OCI-LY3 (cell line): ENCODE measurements around the gene OR13C8.

ENCODE experiments used
- H2AFZ ChIP-seq: fragments of 200-600, 300-600 bp; shearing (Covaris generic); 2 replicates; pipeline ENCODE4 v1.6.0; 2014; ENCODE audit warnings: antibody characterized with exemption, low read depth, low read length
- H3K27ac ChIP-seq: fragments of 200-600, 300-600 bp; sonication (generic); 2 replicates; pipeline ENCODE4 v1.5.1; 2014; ENCODE audit warnings: mild to moderate bottlenecking, low read length, moderate library complexity, mixed read lengths
- H3K27me3 ChIP-seq: fragments of 200-600, 300-600 bp; sonication (generic); 2 replicates; pipeline ENCODE4 v1.6.1; 2014; ENCODE audit warnings: low read depth, low read length, mixed read lengths
- H3K36me3 ChIP-seq: fragments of 200-600, 300-600 bp; sonication (generic); replicated peaks from 2 replicates; pipeline ENCODE3; 2014; ENCODE audit warnings: low read depth, low read length, mixed read lengths
- H3K4me1 ChIP-seq: fragments of 300-600, 200-600 bp; sonication (generic); 2 replicates; pipeline ENCODE4 v1.6.1; 2014; ENCODE audit warnings: low read length, mixed read lengths
- H3K4me2 ChIP-seq: fragments of 200-600, 300-600 bp; sonication (generic); 2 replicates; pipeline ENCODE4 v1.6.1; 2014; ENCODE audit warnings: low read length, mixed read lengths
- H3K4me3 ChIP-seq: fragments of 300-600, 200-600 bp; sonication (generic); 2 replicates; pipeline ENCODE4 v1.5.1; 2014; ENCODE audit warnings: antibody characterized with exemption, mild to moderate bottlenecking, low read length, moderate library complexity
- H3K79me2 ChIP-seq: fragments of 300-600, 200-600 bp; shearing (Covaris generic); 2 replicates; pipeline ENCODE4 v1.6.1; 2014; ENCODE audit warnings: mild to moderate bottlenecking, low read length, mixed read lengths
- H3K9ac ChIP-seq: fragments of 300-600, 200-600 bp; shearing (Covaris generic); 2 replicates; pipeline ENCODE4 v1.6.0; 2014; ENCODE audit warnings: mild to moderate bottlenecking, low read length, moderate library complexity
- H3K9me3 ChIP-seq: fragments of 200-600, 300-600 bp; shearing (Covaris generic); 2 replicates; pipeline ENCODE4 v1.6.1; 2014; ENCODE audit warnings: low read length, mixed read lengths; ENCODE audit not compliant: insufficient read depth
- H4K20me1 ChIP-seq: fragments of 200-600, 300-600 bp; sonication (generic); 2 replicates; pipeline ENCODE4 v1.6.1; 2016; ENCODE audit warnings: low read length, mixed read lengths; ENCODE audit not compliant: insufficient read depth
- EZH2phosphoT487 ChIP-seq: fragments of 200-600 bp; shearing (Covaris generic); IDR thresholded peaks from 2 replicates; pipeline ENCODE4 v1.6.1; 2018; ENCODE audit warnings: antibody characterized with exemption, mixed run types, low read depth
- TF ChIP-seq, protein P1 (sequence below): fragments of 200-600, 300-600 bp; sonication (generic); IDR thresholded peaks from 2 replicates; pipeline ENCODE4 v1.5.1; 2014; ENCODE audit warnings: antibody characterized with exemption, low read length, low read depth

OR13C8 gene

DNA sequence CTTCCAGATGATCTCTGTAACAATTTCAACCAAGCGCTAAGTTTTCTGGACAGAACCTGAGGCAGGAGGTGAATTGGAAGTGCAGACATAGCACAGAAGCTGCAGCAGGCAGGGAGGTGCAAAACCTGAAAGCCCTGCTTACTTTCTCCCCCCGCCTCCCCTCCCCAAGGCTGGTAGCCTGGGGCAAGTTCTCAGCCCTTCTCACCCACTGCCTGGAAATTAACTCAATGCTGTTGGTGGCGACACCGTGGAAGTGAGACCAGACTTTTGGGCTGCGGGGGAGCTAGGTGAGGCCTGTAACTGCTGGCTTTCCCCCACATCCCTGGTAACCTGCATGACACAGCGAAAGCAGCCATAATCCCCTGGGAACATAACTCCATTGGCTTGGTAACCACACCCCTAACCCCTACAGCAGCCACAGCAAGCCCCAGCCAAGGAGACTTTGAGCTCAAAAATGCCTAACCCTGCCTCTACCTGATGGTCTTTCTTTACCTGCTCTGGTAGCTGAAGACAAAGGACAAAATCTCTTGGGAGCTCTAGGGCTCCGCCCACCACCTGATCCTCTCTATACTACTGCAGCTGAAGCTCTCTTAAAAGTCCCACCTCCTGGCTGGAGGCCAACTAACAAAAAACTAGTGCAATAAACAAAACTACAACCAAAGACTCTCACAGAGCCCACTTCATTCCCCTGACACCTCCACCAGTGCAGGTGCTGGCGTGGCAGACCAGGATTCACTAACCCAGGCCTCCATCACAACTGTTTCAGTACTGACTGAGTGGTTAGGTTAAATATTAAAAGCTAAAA is 11.9 kb upstream of the OR13C8 start:
- Histone ChIP-seq H3K4me2 (no peak overlapping the region), H3K36me3 (no peaks in the 10 kb centered on the region), H3K9ac (no peak overlapping the region), H3K9me3 (no peaks in the 10 kb centered on the region), H3K79me2 (no peaks in the 10 kb centered on the region), H3K4me1 (no peaks in the 10 kb centered on the region), H2AFZ (no peak overlapping the region), H3K4me3 (no peak overlapping the region), H3K27me3 (no peaks in the 10 kb centered on the region), H3K27ac (no peak overlapping the region), H4K20me1 (no peaks in the 10 kb centered on the region)
- TF ChIP-seq, protein P1, sequence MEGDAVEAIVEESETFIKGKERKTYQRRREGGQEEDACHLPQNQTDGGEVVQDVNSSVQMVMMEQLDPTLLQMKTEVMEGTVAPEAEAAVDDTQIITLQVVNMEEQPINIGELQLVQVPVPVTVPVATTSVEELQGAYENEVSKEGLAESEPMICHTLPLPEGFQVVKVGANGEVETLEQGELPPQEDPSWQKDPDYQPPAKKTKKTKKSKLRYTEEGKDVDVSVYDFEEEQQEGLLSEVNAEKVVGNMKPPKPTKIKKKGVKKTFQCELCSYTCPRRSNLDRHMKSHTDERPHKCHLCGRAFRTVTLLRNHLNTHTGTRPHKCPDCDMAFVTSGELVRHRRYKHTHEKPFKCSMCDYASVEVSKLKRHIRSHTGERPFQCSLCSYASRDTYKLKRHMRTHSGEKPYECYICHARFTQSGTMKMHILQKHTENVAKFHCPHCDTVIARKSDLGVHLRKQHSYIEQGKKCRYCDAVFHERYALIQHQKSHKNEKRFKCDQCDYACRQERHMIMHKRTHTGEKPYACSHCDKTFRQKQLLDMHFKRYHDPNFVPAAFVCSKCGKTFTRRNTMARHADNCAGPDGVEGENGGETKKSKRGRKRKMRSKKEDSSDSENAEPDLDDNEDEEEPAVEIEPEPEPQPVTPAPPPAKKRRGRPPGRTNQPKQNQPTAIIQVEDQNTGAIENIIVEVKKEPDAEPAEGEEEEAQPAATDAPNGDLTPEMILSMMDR, result no peak
- no peak for TF ChIP-seq EZH2phosphoT487

DNA sequence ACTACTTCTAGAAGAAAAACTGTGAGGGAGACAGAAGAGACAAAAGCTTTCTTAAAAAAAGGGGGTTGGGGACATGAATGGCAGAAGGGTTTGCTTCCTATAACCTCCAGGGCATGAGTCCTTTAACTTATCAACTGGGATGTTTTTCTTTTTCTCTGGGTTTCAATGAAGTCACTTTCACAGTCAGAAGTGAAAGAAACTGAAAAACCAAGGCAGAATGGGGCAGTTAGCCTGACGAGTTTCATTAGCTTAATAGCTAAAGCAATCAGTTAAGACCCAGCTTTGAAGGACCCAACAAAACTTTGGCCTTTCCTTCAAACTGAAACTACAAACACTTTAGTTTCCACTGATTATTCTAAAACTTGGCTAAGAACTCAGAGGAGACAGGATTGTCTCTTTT is 4.6 kb upstream of the OR13C8 start:
- H3K9ac ChIP-seq, result no peak overlapping the region
- TF ChIP-seq, protein P1, result no peak
- no peak for TF ChIP-seq EZH2phosphoT487

DNA sequence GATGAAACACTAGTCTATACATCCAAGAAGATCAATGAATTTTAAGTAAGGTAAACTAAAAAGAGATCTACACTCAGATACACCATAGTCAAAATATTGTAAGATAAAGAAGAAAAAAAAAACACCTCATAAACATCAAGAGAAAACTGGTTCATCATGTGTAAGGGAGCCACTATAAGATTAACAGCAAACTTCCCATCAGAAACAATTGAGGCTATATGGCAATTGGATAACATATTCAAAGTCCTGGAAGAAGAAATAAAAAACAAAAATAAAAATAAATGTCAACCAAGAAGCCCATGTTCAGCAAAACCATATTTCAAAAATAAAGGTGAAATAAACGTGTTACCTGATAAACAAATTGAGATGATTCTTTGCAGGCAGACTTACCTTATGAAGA is 3.6 kb downstream of the OR13C8 start:
- Histone ChIP-seq H2AFZ (no peak overlapping the region), H3K9ac (no peak overlapping the region), H3K9me3 (no peaks in the 10 kb centered on the region), H3K27ac (no peak overlapping the region), H3K4me3 (no peak overlapping the region), H3K27me3 (no peaks in the 10 kb centered on the region), H3K36me3 (no peaks in the 10 kb centered on the region), H3K4me1 (no peaks in the 10 kb centered on the region), H3K4me2 (no peak overlapping the region), H4K20me1 (no peaks in the 10 kb centered on the region), H3K79me2 (no peaks in the 10 kb centered on the region)
- no peak for TF ChIP-seq EZH2phosphoT487
- TF ChIP-seq, protein P1, result no peak

More for the DNA sequence above, 4.6 kb upstream of the OR13C8 start:
- H3K4me3 ChIP-seq, result no peak overlapping the region
- H3K4me1 ChIP-seq, result no peaks in the 10 kb centered on the region
- H3K9me3 ChIP-seq, result no peaks in the 10 kb centered on the region
- H3K27ac ChIP-seq, result no peak overlapping the region
- H3K4me2 ChIP-seq, result no peak overlapping the region
- no peak overlapping the region for H2AFZ ChIP-seq
- H3K27me3 ChIP-seq, result no peaks in the 10 kb centered on the region
- no peaks in the 10 kb centered on the region for H4K20me1 ChIP-seq
- H3K79me2 ChIP-seq, result no peaks in the 10 kb centered on the region
- H3K36me3 ChIP-seq, result no peaks in the 10 kb centered on the region

DNA sequence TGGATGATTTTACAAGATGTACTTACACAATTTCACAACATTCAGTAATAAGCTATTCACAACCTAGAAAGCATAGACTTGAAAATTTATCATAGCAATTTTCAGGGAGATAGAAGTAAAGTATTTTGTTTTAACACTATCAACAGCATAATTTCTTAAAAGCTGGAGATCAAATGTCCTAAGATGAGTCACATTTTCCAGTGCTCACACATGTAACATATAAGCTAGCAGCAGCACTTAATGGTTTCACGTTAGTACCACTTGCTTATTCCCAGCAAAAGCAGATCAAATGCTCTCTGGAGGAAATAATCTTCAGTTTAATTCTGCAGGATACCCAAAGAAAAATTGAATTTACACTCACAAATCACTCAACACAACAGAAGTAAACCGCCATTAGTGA is 6.5 kb downstream of the OR13C8 start:
- H3K27me3 ChIP-seq, result no peaks in the 10 kb centered on the region
- no peaks in the 10 kb centered on the region for H3K9me3 ChIP-seq
- TF ChIP-seq EZH2phosphoT487, result no peak
- TF ChIP-seq, protein P1, result no peak
- no peak overlapping the region for H3K4me2 ChIP-seq
- H3K79me2 ChIP-seq, result no peaks in the 10 kb centered on the region
- H4K20me1 ChIP-seq, result no peaks in the 10 kb centered on the region
- H3K4me3 ChIP-seq, result no peak overlapping the region
- H3K4me1 ChIP-seq, result no peaks in the 10 kb centered on the region
- H3K36me3 ChIP-seq, result no peaks in the 10 kb centered on the region
- no peak overlapping the region for H2AFZ ChIP-seq
- no peak overlapping the region for H3K27ac ChIP-seq
- no peak overlapping the region for H3K9ac ChIP-seq
